Stimulated activated CD4-positive, alpha-beta T cell treated with anti-CD3 and anti-CD28 coated beads, Interleukin-1b, Interleukin-23, amount 100 ng/mL, for 4 hours (primary cell): ENCODE results near the gene S100A13.

Experiments
- DNase-seq, 2 donors: peaks; one replicate each; pipeline ENCODE4 v3.0.0-alpha.2; 2020; ENCODE audit warnings: low read depth in 2 of 2

Gene S100A13

DNA sequence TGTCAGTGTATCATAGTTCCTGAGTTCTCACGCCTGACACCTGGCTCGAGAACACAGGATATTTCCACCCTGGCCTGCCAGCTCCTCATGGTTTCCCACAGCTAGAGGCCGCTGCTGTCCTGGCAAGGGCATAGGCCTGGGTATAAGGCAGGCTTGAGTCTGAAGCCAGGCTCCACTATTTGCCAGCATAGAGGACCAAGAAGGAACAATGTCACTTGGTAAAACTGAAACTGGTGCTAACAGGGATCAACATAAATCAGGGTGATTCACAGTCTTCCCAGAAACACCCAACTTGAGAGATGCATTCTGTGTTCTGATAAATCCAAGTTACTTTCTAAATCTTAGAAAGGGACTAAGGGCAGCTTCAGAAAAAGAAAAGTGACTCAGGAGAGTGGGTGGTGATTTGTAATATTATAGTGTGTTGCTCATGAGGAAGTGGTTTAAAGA is 54.7 kb downstream of the S100A13 start:
- peak in 1 of 2 donors; percentile 30 for DNase-seq

DNA sequence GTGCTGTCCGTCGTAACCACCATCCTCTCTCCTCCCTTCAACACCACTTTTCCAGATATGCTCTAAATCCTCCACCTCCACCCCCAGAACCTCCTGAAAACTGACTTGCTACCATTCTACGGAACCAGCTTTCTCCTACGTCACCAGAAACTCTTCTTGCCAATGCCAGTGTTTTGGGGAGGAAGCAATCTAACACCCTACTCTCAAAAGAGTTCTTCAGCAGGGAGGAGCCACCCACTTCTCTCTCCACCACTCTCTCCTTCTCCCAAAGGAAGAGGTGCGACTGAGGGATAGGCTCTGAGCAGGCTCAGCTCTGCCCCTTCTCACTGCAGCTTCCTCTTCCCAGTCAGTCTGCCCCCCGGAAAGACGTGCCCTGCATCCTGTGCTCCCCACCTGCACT is 55.6 kb downstream of the S100A13 start:
- no peak for DNase-seq

DNA sequence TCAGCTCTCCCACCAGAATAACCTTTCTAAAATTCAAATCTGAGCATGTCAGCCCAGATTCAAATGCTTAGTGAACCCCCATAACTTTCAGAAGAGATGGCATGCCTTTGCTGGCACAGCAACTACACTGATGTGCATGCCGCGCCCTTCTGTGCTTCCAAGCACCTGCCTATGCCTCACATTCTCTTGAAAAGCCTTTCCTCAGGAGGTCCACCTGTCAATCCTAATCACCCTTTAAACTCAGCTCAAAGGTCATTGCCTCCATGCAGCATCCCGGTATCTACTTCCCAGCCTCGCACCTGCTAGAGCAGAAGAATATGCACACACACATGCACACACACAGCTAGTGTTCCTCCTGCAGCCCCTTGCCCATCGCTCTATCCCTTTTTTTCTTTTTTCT is 56.4 kb downstream of the S100A13 start:
- DNase-seq, result no peak

DNA sequence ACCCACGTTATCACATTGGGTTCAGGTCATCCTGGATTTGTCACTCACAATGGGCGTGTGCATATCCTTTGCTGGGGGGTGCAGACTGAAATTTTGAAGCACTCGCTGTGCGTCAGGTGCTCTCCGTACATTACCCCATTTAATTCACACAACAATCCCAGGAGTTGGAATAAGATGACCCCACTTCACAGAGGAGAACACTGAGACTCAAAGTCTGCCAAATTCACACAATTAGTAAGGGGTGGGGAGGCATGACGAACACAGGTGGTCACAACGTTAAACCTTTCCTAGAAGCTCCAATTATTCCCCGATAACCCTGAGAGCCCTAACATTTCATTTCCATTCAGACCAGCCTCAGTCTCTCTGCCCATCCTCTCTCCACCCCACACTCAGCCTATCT is 57.8 kb downstream of the S100A13 start:
- DNase-seq, result no peak
